CD14-positive monocyte (primary cell): Measurements from ENCODE around the gene PLA2G10. TPM values are rescaled to one million over a fixed set of nuclear protein-coding genes. Genes with fewer than 3 reads are reported as not detected.
"Not testable (repeated sequence)": the region's sequence is repeated elsewhere in the genome, so short reads cannot be mapped to it uniquely, and the experiment has no call there.

Experiments
- DNase-seq, 3 donors: peaks; one replicate each; pipeline ENCODE4 v3.0.0-alpha.2; 2011 to 2022
- H2AFZ ChIP-seq: 2 replicates; pipeline ENCODE4 v1.6.0; 2012; ENCODE audit warnings: mild to moderate bottlenecking, low read depth, low read length, inconsistent platforms; ENCODE audit not compliant: insufficient read depth, poor library complexity, severe bottlenecking
- H3K27ac ChIP-seq, 2 donors: 1 replicate in 1 of 2; 2 replicates in 1 of 2; pipeline ENCODE4 v1.5.1; 2012 to 2013; ENCODE audit warnings: low read length in 2 of 2, control low read depth in 1 of 2, inconsistent platforms in 1 of 2, low read depth in 1 of 2, mild to moderate bottlenecking in 1 of 2
- H3K27me3 ChIP-seq, 2 donors: one replicate each; pipeline versions ENCODE4 v1.6.0 to v1.6.1; 2011 to 2013; ENCODE audit warnings: low read length in 2 of 2; ENCODE audit not compliant: control insufficient read depth in 2 of 2, insufficient read depth in 2 of 2
- H3K36me3 ChIP-seq, 2 donors: replicated peaks in 1 of 2; 1 replicate in 1 of 2; 2 replicates in 1 of 2; pipeline versions ENCODE4 v1.5.1 to v1.6.1; 2012 to 2013; ENCODE audit warnings: low read length in 2 of 2, control low read depth in 1 of 2, inconsistent platforms in 1 of 2, mild to moderate bottlenecking in 1 of 2; ENCODE audit not compliant: insufficient read depth in 2 of 2, control insufficient read depth in 1 of 2
- H3K4me1 ChIP-seq, 2 donors: 1 replicate in 1 of 2; 2 replicates in 1 of 2; pipeline versions ENCODE4 v1.5.1 to v1.6.1; 2012 to 2013; ENCODE audit warnings: low read length in 2 of 2, control low read depth in 1 of 2, inconsistent platforms in 1 of 2, mild to moderate bottlenecking in 1 of 2, moderate library complexity in 1 of 2; ENCODE audit not compliant: insufficient read depth in 2 of 2, control insufficient read depth in 1 of 2
- H3K4me2 ChIP-seq: replicated peaks from 2 replicates; pipeline ENCODE3; 2012; ENCODE audit warnings: low read length, moderate library complexity, mild to moderate bottlenecking; ENCODE audit not compliant: poor library complexity, severe bottlenecking; ENCODE audit errors: extremely low read depth
- H3K4me3 ChIP-seq, 3 experiments: fragments of 200-600 bp in 1 of 3; sonication (generic) in 1 of 3; replicated peaks in 1 of 3; 1 replicate in 2 of 3; 2 replicates in 1 of 3; pipeline ENCODE4 v1.5.1; 2011 to 2013; ENCODE audit warnings: low read length in 3 of 3, mild to moderate bottlenecking in 3 of 3, control low read depth in 2 of 3, low read depth in 2 of 3, inconsistent platforms in 1 of 3, moderate library complexity in 1 of 3
- H3K79me2 ChIP-seq: 2 replicates; pipeline ENCODE4 v1.6.0; 2012; ENCODE audit warnings: mild to moderate bottlenecking, control low read depth, inconsistent platforms, low read length, moderate library complexity; ENCODE audit not compliant: insufficient read depth
- H3K9ac ChIP-seq: 2 replicates; pipeline ENCODE4 v1.6.0; 2017; ENCODE audit warnings: low read length, mild to moderate bottlenecking; ENCODE audit not compliant: insufficient read depth, poor library complexity, severe bottlenecking
- H3K9me3 ChIP-seq, 2 donors: replicated peaks in 1 of 2; 1 replicate in 1 of 2; 2 replicates in 1 of 2; pipeline versions ENCODE4 v1.5.1 to v1.6.1; 2012 to 2013; ENCODE audit warnings: low read length in 2 of 2, control low read depth in 1 of 2; ENCODE audit not compliant: control insufficient read depth in 1 of 2, insufficient read depth in 1 of 2
- H4K20me1 ChIP-seq: 2 replicates; pipeline ENCODE4 v1.6.0; 2012; ENCODE audit warnings: mild to moderate bottlenecking, low read length, control low read depth, moderate library complexity; ENCODE audit not compliant: insufficient read depth
- H3K27ac Mint-ChIP-seq, 7 donors: one replicate each; pipeline ENCODE4 v1.8.0; 2020; ENCODE audit warnings: mild to moderate bottlenecking in 7 of 7, mixed read lengths in 7 of 7, moderate library complexity in 6 of 7, inconsistent platforms in 2 of 7
- H3K27me3 Mint-ChIP-seq, 3 donors: one replicate each; pipeline ENCODE4 v1.8.0; 2021 to 2022; ENCODE audit warnings: low read depth in 3 of 3, mild to moderate bottlenecking in 3 of 3, mixed read lengths in 3 of 3, moderate library complexity in 3 of 3, inconsistent platforms in 1 of 3
- H3K36me3 Mint-ChIP-seq, 2 donors: one replicate each; pipeline ENCODE4 v1.8.0; 2020; ENCODE audit warnings: mixed read lengths in 2 of 2, inconsistent platforms in 1 of 2, mild to moderate bottlenecking in 1 of 2
- H3K4me1 Mint-ChIP-seq: one replicate; pipeline ENCODE4 v1.8.0; 2020; ENCODE audit warnings: mild to moderate bottlenecking, mixed read lengths
- H3K4me3 Mint-ChIP-seq, 2 donors: one replicate each; pipeline ENCODE4 v1.8.0; 2020; ENCODE audit warnings: mild to moderate bottlenecking in 2 of 2, mixed read lengths in 2 of 2, moderate library complexity in 1 of 2
- H3K9me3 Mint-ChIP-seq, 7 donors: one replicate each; pipeline ENCODE4 v1.8.0; 2020 to 2022; ENCODE audit warnings: mixed read lengths in 7 of 7, mild to moderate bottlenecking in 6 of 7, moderate library complexity in 6 of 7, inconsistent platforms in 2 of 7
- WGBS: methylation state at CpG from one replicate; pipeline ENCODE4 v1.1.5; 2013; ENCODE audit warnings: missing lambda C conversion rate; ENCODE audit not compliant: insufficient coverage; 5-methylcytosine and 5-hydroxymethylcytosine counted together
- intact Hi-C, 2 donors: fragments of 100-400 bp; cut with micrococcal nuclease; formaldehyde crosslinking; loops; one replicate each; pipeline versions ENCODE4 v1.15.0 to v1.15.1; 2023
- polyA minus RNA-seq: library from RNA; depleted of rRNA, polyadenylated mRNA; stranded (reverse); fragments of >200 nt; gene quantifications from 2 replicates; pipeline ENCODE4 v1.2.3, GENCODE V29; 2012
- polyA plus RNA-seq, 3 donors: library from polyadenylated mRNA; depleted of rRNA in 1 of 3; unstranded in 2 of 3; stranded (reverse) in 1 of 3; fragments of 300-500 nt in 2 of 3; fragments of >200 nt in 1 of 3; fragmentation: Illumina TruSeq in 2 of 3; gene quantifications; 1 replicate in 2 of 3; 2 replicates in 1 of 3; pipeline ENCODE4 v1.2.3, GENCODE V29; 2012 to 2021
- total RNA-seq, 12 experiments: library from RNA in 1 of 12; stranded (reverse) in 1 of 12; fragments of 120-200 nt in 1 of 12; gene quantifications; one replicate each; pipeline ENCODE4 v1.2.4 and lab custom pipeline; 2013 to 2026; ENCODE audit warnings: mixed read lengths in 6 of 12, inconsistent platforms in 1 of 12

Gene PLA2G10
- total RNA-seq (2013) = not detected
- polyA plus RNA-seq = not detected
- not detected in 2 replicates for polyA minus RNA-seq
- 0 to 0.23 (median 0) reads per million in 11 experiments for total RNA-seq (lab: John Stamatoyannopoulos, UW)

- no CpG with 5 or more reads among the region's 28 CpGs for WGBS
- H3K27me3 ChIP-seq, H3K27ac ChIP-seq, DNase-seq, H3K4me1 Mint-ChIP-seq, H3K36me3 Mint-ChIP-seq, H3K4me1 ChIP-seq, H3K27ac Mint-ChIP-seq, H3K4me3 ChIP-seq, H3K9ac ChIP-seq, intact Hi-C loops, H3K36me3 ChIP-seq, H3K9me3 ChIP-seq, H4K20me1 ChIP-seq, H3K4me3 Mint-ChIP-seq, H3K4me2 ChIP-seq, H3K79me2 ChIP-seq, H2AFZ ChIP-seq, H3K27me3 Mint-ChIP-seq, H3K9me3 Mint-ChIP-seq: not testable (repeated sequence)
These were observed at the start of gene PLA2G10 for GRCh38 chr16:14694129-14694528. TSS of gene PLA2G10 (minus strand) at chr16:14694308. CDS start at chr16:14694229, 79 bp downstream.

- H3K36me3 Mint-ChIP-seq, H3K4me1 ChIP-seq, H3K4me2 ChIP-seq, H3K4me3 ChIP-seq, H3K27ac Mint-ChIP-seq, H3K27me3 Mint-ChIP-seq, H3K4me3 Mint-ChIP-seq, H3K9me3 Mint-ChIP-seq, intact Hi-C loops, H2AFZ ChIP-seq, H3K27me3 ChIP-seq, H4K20me1 ChIP-seq, H3K9me3 ChIP-seq, H3K79me2 ChIP-seq, H3K4me1 Mint-ChIP-seq, H3K9ac ChIP-seq, H3K36me3 ChIP-seq, H3K27ac ChIP-seq, DNase-seq: not testable (repeated sequence)
- WGBS = no CpG with 5 or more reads among the region's 73 CpGs
These were observed 48.4 kb upstream of the PLA2G10 start, which contains the start of gene NPIPA2 for GRCh38 chr16:14742273-14743128. TSS of gene NPIPA2 (plus strand) at chr16:14742533. CDS start at chr16:14748066, 5,533 bp downstream.

GRCh38 chr16:14741794-14742193, 47.7 kb upstream of the PLA2G10 start:
- H3K36me3 ChIP-seq, H3K9me3 ChIP-seq, H3K9me3 Mint-ChIP-seq, H3K27ac ChIP-seq, H3K36me3 Mint-ChIP-seq, H3K4me2 ChIP-seq, H3K4me1 ChIP-seq, H4K20me1 ChIP-seq, H3K4me3 ChIP-seq, H2AFZ ChIP-seq, H3K27me3 ChIP-seq, H3K4me1 Mint-ChIP-seq, H3K4me3 Mint-ChIP-seq, H3K27ac Mint-ChIP-seq, H3K79me2 ChIP-seq, DNase-seq, intact Hi-C loops, H3K27me3 Mint-ChIP-seq, H3K9ac ChIP-seq: not testable (repeated sequence)
- no CpG with 5 or more reads among the region's 11 CpGs for WGBS

GRCh38 chr16:14740832-14741385, 46.8 kb upstream of the PLA2G10 start:
- H3K9ac ChIP-seq, H3K4me1 ChIP-seq, intact Hi-C loops, H3K27me3 ChIP-seq, H3K27ac Mint-ChIP-seq, H2AFZ ChIP-seq, H3K4me2 ChIP-seq, H3K79me2 ChIP-seq, H3K36me3 Mint-ChIP-seq, H3K9me3 Mint-ChIP-seq, H3K4me1 Mint-ChIP-seq, H3K27me3 Mint-ChIP-seq, H3K9me3 ChIP-seq, H3K27ac ChIP-seq, DNase-seq, H3K4me3 Mint-ChIP-seq, H3K36me3 ChIP-seq, H3K4me3 ChIP-seq, H4K20me1 ChIP-seq: not testable (repeated sequence)
- WGBS = no CpG with 5 or more reads among the region's 10 CpGs
